ENCODE measurements around the gene JADE3. TPM values are rescaled to one million over a fixed set of nuclear protein-coding genes. Genes with fewer than 3 reads are reported as not detected.

JADE3 gene
- total and polyA plus RNA-seq, 2 experiments from 2014 or later = 4.5 to 15.3 TPM

DNA sequence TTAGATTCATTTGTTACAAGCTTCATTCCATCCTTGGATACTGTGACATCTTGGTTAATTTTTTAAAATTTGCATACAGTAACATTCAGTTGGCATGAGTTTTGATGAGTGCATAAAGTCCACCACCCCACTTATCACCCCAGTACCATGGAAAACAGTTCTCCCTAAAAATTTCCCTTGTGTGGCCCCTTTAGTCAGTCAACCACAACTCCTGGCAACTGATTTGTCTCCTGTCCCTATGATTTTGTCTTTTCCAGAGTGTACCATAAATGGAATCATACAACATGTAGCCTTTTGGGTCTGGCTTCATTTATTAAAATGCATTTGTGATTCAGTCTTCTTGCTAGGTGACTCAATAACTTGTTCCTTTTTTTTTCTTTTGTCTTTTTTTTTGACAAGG is 45.5 kb upstream of the JADE3 start:
- Histone ChIP-seq H3K36me3 (ENCODE audit: insufficient read depth) (no peaks in the 10 kb centered on the region), H4K20me1 (replicated peaks; ENCODE audit: insufficient read depth) (no peaks in the 10 kb centered on the region), H3K27ac (ENCODE audit: low read depth) (no peak overlapping the region), H3K4me3 (no peak overlapping the region), H3K9me2 (ENCODE audit: insufficient read depth) (no peaks in the 10 kb centered on the region), H3K4me2 (no peak overlapping the region), H3K27me3 (ENCODE audit: insufficient read depth) (no peaks in the 10 kb centered on the region), H3F3A (replicated peaks; ENCODE audit: low read depth) (no peaks in the 10 kb centered on the region), H3K79me2 (replicated peaks; ENCODE audit: insufficient read depth) (no peaks in the 10 kb centered on the region), H2AFZ (no peak overlapping the region), H3K4me1 (ENCODE audit: insufficient read depth) (no peaks in the 10 kb centered on the region)
- Mint-ChIP-seq H3K4me3 (no peak overlapping the region), H3K36me3 (ENCODE audit: low read depth) (peaks cover 8% of the 10 kb centered on the region; the same call in 2 of the 3 replicates), H3K9me3 (no peaks in the 10 kb centered on the region), H3K4me1 (no peaks in the 10 kb centered on the region), H3K27ac (no peak overlapping the region), H3K27me3 (ENCODE audit: insufficient read depth, low read depth, poor library complexity) (peaks cover 3% of the 10 kb centered on the region)
- no peak for DNase-seq (ENCODE audit: low spot score)
- ATAC-seq = no peak
- no peak for TF ChIP-seq CREB1 (CRISPR knock-in tag; IDR thresholded peaks at IDR 0.05; ENCODE audit: low read depth)
- no peak for TF ChIP-seq POLR2AphosphoS5 (IDR thresholded peaks at IDR 0.05; ENCODE audit: low read depth)
- TF ChIP-seq ZNF114 (CRISPR knock-in tag; IDR thresholded peaks at IDR 0.05) = no peak
- no peak for TF ChIP-seq EZH2 (IDR thresholded peaks at IDR 0.05; ENCODE audit: low read depth, unreplicated experiment)
- no peak for TF ChIP-seq EZH2phosphoT487 (IDR thresholded peaks at IDR 0.05; ENCODE audit: unreplicated experiment)
- TF ChIP-seq STAT1 (IDR thresholded peaks at IDR 0.05; ENCODE audit: unreplicated experiment) = no peak
- TF ChIP-seq, protein P1, sequence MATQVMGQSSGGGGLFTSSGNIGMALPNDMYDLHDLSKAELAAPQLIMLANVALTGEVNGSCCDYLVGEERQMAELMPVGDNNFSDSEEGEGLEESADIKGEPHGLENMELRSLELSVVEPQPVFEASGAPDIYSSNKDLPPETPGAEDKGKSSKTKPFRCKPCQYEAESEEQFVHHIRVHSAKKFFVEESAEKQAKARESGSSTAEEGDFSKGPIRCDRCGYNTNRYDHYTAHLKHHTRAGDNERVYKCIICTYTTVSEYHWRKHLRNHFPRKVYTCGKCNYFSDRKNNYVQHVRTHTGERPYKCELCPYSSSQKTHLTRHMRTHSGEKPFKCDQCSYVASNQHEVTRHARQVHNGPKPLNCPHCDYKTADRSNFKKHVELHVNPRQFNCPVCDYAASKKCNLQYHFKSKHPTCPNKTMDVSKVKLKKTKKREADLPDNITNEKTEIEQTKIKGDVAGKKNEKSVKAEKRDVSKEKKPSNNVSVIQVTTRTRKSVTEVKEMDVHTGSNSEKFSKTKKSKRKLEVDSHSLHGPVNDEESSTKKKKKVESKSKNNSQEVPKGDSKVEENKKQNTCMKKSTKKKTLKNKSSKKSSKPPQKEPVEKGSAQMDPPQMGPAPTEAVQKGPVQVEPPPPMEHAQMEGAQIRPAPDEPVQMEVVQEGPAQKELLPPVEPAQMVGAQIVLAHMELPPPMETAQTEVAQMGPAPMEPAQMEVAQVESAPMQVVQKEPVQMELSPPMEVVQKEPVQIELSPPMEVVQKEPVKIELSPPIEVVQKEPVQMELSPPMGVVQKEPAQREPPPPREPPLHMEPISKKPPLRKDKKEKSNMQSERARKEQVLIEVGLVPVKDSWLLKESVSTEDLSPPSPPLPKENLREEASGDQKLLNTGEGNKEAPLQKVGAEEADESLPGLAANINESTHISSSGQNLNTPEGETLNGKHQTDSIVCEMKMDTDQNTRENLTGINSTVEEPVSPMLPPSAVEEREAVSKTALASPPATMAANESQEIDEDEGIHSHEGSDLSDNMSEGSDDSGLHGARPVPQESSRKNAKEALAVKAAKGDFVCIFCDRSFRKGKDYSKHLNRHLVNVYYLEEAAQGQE (IDR thresholded peaks at IDR 0.05; ENCODE audit: unreplicated experiment) = no peak
- TF ChIP-seq JUNB (IDR thresholded peaks at IDR 0.05; ENCODE audit: unreplicated experiment) = no peak
- no peak for TF ChIP-seq ZNF331 (CRISPR knock-in tag; IDR thresholded peaks at IDR 0.05; ENCODE audit: low read depth)
- TF ChIP-seq, protein P2, sequence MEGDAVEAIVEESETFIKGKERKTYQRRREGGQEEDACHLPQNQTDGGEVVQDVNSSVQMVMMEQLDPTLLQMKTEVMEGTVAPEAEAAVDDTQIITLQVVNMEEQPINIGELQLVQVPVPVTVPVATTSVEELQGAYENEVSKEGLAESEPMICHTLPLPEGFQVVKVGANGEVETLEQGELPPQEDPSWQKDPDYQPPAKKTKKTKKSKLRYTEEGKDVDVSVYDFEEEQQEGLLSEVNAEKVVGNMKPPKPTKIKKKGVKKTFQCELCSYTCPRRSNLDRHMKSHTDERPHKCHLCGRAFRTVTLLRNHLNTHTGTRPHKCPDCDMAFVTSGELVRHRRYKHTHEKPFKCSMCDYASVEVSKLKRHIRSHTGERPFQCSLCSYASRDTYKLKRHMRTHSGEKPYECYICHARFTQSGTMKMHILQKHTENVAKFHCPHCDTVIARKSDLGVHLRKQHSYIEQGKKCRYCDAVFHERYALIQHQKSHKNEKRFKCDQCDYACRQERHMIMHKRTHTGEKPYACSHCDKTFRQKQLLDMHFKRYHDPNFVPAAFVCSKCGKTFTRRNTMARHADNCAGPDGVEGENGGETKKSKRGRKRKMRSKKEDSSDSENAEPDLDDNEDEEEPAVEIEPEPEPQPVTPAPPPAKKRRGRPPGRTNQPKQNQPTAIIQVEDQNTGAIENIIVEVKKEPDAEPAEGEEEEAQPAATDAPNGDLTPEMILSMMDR (conservative IDR thresholded peaks at IDR 0.05; ENCODE audit: low read depth in 2 of 2) = no peak
- TF ChIP-seq, protein P3, sequence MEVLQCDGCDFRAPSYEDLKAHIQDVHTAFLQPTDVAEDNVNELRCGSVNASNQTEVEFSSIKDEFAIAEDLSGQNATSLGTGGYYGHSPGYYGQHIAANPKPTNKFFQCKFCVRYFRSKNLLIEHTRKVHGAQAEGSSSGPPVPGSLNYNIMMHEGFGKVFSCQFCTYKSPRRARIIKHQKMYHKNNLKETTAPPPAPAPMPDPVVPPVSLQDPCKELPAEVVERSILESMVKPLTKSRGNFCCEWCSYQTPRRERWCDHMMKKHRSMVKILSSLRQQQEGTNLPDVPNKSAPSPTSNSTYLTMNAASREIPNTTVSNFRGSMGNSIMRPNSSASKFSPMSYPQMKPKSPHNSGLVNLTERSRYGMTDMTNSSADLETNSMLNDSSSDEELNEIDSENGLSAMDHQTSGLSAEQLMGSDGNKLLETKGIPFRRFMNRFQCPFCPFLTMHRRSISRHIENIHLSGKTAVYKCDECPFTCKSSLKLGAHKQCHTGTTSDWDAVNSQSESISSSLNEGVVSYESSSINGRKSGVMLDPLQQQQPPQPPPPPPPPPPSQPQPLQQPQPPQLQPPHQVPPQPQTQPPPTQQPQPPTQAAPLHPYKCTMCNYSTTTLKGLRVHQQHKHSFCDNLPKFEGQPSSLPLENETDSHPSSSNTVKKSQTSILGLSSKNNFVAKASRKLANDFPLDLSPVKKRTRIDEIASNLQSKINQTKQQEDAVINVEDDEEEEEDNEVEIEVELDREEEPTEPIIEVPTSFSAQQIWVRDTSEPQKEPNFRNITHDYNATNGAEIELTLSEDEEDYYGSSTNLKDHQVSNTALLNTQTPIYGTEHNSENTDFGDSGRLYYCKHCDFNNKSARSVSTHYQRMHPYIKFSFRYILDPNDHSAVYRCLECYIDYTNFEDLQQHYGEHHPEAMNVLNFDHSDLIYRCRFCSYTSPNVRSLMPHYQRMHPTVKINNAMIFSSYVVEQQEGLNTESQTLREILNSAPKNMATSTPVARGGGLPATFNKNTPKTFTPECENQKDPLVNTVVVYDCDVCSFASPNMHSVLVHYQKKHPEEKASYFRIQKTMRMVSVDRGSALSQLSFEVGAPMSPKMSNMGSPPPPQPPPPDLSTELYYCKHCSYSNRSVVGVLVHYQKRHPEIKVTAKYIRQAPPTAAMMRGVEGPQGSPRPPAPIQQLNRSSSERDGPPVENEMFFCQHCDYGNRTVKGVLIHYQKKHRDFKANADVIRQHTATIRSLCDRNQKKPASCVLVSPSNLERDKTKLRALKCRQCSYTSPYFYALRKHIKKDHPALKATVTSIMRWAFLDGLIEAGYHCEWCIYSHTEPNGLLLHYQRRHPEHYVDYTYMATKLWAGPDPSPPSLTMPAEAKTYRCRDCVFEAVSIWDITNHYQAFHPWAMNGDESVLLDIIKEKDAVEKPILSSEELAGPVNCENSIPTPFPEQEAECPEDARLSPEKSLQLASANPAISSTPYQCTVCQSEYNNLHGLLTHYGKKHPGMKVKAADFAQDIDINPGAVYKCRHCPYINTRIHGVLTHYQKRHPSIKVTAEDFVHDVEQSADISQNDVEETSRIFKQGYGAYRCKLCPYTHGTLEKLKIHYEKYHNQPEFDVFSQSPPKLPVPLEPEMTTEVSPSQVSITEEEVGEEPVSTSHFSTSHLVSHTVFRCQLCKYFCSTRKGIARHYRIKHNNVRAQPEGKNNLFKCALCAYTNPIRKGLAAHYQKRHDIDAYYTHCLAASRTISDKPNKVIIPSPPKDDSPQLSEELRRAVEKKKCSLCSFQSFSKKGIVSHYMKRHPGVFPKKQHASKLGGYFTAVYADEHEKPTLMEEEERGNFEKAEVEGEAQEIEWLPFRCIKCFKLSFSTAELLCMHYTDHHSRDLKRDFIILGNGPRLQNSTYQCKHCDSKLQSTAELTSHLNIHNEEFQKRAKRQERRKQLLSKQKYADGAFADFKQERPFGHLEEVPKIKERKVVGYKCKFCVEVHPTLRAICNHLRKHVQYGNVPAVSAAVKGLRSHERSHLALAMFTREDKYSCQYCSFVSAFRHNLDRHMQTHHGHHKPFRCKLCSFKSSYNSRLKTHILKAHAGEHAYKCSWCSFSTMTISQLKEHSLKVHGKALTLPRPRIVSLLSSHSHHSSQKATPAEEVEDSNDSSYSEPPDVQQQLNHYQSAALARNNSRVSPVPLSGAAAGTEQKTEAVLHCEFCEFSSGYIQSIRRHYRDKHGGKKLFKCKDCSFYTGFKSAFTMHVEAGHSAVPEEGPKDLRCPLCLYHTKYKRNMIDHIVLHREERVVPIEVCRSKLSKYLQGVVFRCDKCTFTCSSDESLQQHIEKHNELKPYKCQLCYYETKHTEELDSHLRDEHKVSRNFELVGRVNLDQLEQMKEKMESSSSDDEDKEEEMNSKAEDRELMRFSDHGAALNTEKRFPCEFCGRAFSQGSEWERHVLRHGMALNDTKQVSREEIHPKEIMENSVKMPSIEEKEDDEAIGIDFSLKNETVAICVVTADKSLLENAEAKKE (CRISPR knock-in tag; IDR thresholded peaks at IDR 0.05) = no peak
- no peak for TF ChIP-seq NANOG (IDR thresholded peaks at IDR 0.05; ENCODE audit: borderline replicate concordance)
- TF ChIP-seq, protein P4, sequence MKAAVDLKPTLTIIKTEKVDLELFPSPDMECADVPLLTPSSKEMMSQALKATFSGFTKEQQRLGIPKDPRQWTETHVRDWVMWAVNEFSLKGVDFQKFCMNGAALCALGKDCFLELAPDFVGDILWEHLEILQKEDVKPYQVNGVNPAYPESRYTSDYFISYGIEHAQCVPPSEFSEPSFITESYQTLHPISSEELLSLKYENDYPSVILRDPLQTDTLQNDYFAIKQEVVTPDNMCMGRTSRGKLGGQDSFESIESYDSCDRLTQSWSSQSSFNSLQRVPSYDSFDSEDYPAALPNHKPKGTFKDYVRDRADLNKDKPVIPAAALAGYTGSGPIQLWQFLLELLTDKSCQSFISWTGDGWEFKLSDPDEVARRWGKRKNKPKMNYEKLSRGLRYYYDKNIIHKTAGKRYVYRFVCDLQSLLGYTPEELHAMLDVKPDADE (IDR thresholded peaks at IDR 0.05) = no peak

All from GM23338 (cell line).